ENCODE data around the gene BHLHE23. TPM values are rescaled to one million over a fixed set of nuclear protein-coding genes. Genes with fewer than 3 reads are reported as not detected.

The BHLHE23 gene
- total RNA-seq, 2 donors from 2014 or later: not detected

DNA sequence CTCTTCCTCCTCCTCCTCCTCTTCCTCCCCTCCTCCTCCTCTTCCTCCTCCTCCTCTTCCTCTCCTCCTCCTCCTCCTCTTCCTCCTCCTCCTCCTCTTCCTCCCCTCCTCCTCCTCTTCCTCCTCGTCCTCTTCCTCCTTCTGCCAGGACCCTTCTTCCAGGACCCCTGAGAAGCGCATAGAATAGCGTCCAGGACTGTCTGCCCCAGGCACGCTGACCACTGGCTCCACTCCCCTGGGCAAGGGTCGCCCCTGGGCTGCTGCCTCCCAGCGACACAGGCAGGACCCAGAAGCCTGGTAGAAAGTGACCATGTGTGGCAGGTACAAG lies 42.4 kb upstream of the BHLHE23 start:
- no peaks in the 10 kb centered on the region for H3K4me1 ChIP-seq (ENCODE audit: control insufficient read depth in 1 of 2, low read depth in 2 of 2)
- H3K9me3 ChIP-seq: no peaks in the 10 kb centered on the region
- TF ChIP-seq, protein P1, sequence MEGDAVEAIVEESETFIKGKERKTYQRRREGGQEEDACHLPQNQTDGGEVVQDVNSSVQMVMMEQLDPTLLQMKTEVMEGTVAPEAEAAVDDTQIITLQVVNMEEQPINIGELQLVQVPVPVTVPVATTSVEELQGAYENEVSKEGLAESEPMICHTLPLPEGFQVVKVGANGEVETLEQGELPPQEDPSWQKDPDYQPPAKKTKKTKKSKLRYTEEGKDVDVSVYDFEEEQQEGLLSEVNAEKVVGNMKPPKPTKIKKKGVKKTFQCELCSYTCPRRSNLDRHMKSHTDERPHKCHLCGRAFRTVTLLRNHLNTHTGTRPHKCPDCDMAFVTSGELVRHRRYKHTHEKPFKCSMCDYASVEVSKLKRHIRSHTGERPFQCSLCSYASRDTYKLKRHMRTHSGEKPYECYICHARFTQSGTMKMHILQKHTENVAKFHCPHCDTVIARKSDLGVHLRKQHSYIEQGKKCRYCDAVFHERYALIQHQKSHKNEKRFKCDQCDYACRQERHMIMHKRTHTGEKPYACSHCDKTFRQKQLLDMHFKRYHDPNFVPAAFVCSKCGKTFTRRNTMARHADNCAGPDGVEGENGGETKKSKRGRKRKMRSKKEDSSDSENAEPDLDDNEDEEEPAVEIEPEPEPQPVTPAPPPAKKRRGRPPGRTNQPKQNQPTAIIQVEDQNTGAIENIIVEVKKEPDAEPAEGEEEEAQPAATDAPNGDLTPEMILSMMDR (IDR thresholded peaks at IDR 0.05): no peak
- ATAC-seq (ENCODE audit: insufficient number of reproducible peaks, low FRiP score, low read depth) (no peak), DNase-seq (ENCODE audit: low spot score) (no peak)
- H3K27ac ChIP-seq: no peak overlapping the region
- H3K4me3 ChIP-seq: no peak overlapping the region
- H3K27me3 ChIP-seq (replicated peaks; ENCODE audit: insufficient read depth): no peaks in the 10 kb centered on the region
- H3K36me3 ChIP-seq: no peaks in the 10 kb centered on the region

DNA sequence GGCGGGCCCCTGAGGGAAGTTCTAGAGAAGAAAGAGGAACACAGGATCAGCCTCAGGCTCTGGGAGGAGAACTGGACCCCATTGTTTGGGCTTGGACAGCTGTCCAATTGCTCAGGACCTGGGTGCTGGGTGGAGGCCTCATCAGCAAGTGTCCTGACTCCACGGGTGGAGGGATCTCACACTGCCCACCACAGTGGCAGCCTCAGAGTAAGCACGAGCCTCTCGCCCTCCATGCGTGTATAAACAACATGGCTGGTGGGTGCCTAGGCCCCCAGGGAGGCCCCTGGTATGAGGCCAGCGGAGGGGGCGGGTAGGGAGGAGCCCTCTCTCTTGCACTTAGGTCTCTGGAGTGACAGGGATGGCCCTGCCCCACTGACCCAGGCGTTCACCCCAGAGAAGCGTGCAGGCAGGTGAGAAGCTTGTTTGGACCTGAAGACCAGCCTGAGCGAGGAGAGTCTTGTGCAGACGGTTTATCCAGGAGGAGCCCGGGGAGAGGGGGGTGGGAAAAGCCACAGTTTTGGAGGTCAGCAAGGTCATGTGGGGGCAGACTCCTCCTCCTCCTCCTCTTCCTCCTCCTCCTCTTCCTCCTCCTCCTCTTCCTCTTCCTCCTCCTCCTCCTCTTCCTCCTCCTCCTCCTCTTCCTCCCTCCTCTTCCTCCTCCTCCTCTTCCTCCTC lies 41.9 kb upstream of the BHLHE23 start:
- no peak for DNase-seq (ENCODE audit: low spot score)
- Histone ChIP-seq H3K27ac (no peak overlapping the region), H3K36me3 (no peaks in the 10 kb centered on the region), H3K9me3 (no peaks in the 10 kb centered on the region), H3K4me3 (no peak overlapping the region), H3K4me1 (ENCODE audit: control insufficient read depth in 1 of 2, low read depth in 2 of 2) (no peaks in the 10 kb centered on the region), H3K27me3 (replicated peaks; ENCODE audit: insufficient read depth) (no peaks in the 10 kb centered on the region)
- ATAC-seq (ENCODE audit: insufficient number of reproducible peaks, low FRiP score, low read depth): no peak
- TF ChIP-seq, protein P1 (IDR thresholded peaks at IDR 0.05): no peak

DNA sequence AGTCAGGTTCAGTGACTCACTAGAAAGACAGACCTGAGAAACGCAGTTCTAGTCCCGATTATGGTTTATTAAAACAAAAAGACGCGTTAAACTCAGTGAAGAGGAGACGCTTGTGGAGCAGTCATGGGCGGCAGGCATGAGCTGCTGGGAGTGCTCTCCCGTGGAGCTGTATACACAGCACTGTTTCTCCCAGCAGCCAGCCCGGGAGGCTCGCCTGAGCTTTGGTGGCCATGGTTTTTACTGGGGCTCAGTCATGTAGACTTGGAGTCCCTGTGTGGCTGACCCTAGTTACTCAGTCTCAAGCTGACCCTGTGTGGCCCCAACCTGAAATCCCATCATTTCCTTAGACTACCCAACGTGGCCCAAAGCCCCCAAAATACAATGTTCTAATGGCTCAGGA lies 41.2 kb upstream of the BHLHE23 start:
- DNase-seq (ENCODE audit: low spot score) (no peak), ATAC-seq (ENCODE audit: insufficient number of reproducible peaks, low FRiP score, low read depth) (no peak)
- Histone ChIP-seq H3K4me1 (ENCODE audit: control insufficient read depth in 1 of 2, low read depth in 2 of 2) (no peaks in the 10 kb centered on the region), H3K27ac (no peak overlapping the region), H3K27me3 (replicated peaks; ENCODE audit: insufficient read depth) (no peaks in the 10 kb centered on the region), H3K36me3 (no peaks in the 10 kb centered on the region), H3K9me3 (no peaks in the 10 kb centered on the region), H3K4me3 (no peak overlapping the region)
- TF ChIP-seq, protein P1 (IDR thresholded peaks at IDR 0.05): no peak

GRCh38 chr20:63047267-63047666 lies 40.5 kb upstream of the BHLHE23 start:
- H3K27me3 ChIP-seq (replicated peaks; ENCODE audit: insufficient read depth): no peaks in the 10 kb centered on the region
- no peaks in the 10 kb centered on the region for H3K36me3 ChIP-seq
- ATAC-seq (ENCODE audit: insufficient number of reproducible peaks, low FRiP score, low read depth): no peak
- H3K27ac ChIP-seq: no peak overlapping the region
- no peaks in the 10 kb centered on the region for H3K9me3 ChIP-seq
- DNase-seq (ENCODE audit: low spot score): no peak
- TF ChIP-seq, protein P1 (IDR thresholded peaks at IDR 0.05): no peak
- no peaks in the 10 kb centered on the region for H3K4me1 ChIP-seq (ENCODE audit: control insufficient read depth in 1 of 2, low read depth in 2 of 2)
- no peak overlapping the region for H3K4me3 ChIP-seq

DNA sequence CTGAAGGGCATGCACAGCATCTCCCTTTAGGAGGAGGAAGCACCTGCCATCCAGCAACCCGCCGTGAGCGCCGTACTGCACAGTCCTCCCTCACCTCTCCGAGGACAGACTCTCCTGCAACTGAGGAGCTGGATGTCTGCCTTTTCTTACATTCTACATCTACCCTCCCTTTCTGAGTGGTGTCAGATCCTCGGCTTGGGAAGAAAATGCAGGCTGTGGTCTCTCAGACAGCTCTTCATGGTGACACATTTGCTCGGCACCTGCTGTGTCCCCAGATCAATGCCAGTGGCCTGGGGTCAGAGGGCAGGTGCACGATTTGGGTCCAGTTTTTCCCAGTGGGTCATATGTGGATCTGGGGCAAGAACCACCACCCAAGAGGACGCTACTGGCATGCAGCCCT lies 40.1 kb upstream of the BHLHE23 start:
- Histone ChIP-seq H3K4me1 (ENCODE audit: control insufficient read depth in 1 of 2, low read depth in 2 of 2) (no peaks in the 10 kb centered on the region), H3K36me3 (no peaks in the 10 kb centered on the region), H3K9me3 (no peaks in the 10 kb centered on the region), H3K4me3 (no peak overlapping the region), H3K27ac (no peak overlapping the region), H3K27me3 (replicated peaks; ENCODE audit: insufficient read depth) (no peaks in the 10 kb centered on the region)
- TF ChIP-seq, protein P1 (IDR thresholded peaks at IDR 0.05): no peak
- ATAC-seq (ENCODE audit: insufficient number of reproducible peaks, low FRiP score, low read depth) (no peak), DNase-seq (ENCODE audit: low spot score) (no peak)

All from thoracic aorta (tissue), 2 donors.